HG03558 (cell line): Measurements from ENCODE around the gene SGPP2.
"Not testable (repeated sequence)": the region's sequence is repeated elsewhere in the genome, so short reads cannot be mapped to it uniquely, and the experiment has no call there.

Experiments
- ATAC-seq: cut with Tn5 transposase; IDR thresholded peaks from one replicate; pipeline ENCODE4 v1.9.1; 2021; ENCODE audit warnings: moderate number of reproducible peaks; ENCODE audit not compliant: unreplicated experiment; ENCODE audit errors: extremely low read depth

Gene SGPP2

DNA sequence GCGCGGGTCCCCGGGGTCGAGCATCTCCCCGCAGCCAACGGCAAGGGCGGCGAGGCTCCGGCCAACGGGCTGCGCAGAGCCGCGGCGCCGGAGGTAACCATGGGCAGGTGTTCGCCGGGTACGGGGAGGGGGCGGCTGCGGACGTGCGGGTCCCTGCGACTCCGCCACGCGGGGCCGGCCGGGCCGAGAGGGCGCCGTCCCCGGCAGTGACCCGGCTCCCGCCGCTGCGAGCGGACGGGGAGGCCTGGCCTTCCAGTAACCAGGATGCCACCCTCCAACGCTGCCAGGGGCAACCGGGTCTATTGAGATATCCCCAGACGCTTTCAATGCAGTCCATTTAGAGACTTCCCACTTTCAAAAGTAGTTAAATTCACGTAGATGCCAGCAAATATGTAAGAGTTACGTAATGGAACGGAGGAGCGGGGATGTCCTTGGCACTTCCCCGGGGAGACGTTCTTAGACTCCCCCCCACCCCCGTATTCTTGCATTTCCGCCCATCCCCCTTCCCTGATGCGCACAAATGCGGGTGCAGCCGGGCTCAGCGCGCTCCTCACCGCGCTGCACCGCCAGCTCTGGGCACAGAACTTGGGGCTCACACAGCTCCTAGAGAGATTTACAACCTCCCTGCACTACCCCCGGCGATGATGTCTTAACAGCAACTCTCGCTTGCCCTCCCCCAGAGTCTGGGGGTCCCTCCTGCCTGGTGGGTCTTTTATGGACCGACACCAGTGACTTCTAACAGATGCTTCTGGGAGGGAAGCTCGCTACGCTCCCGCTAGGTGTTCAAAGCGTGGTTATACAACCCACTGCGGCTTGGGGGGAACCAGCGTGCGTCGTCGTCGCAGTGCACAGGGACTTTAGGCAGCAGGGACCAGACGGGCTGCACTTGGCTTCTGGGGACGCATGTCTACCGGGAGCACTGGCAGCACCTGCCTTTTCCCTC, 657 bp downstream of the SGPP2 start:
- ATAC-seq, result no peak

DNA sequence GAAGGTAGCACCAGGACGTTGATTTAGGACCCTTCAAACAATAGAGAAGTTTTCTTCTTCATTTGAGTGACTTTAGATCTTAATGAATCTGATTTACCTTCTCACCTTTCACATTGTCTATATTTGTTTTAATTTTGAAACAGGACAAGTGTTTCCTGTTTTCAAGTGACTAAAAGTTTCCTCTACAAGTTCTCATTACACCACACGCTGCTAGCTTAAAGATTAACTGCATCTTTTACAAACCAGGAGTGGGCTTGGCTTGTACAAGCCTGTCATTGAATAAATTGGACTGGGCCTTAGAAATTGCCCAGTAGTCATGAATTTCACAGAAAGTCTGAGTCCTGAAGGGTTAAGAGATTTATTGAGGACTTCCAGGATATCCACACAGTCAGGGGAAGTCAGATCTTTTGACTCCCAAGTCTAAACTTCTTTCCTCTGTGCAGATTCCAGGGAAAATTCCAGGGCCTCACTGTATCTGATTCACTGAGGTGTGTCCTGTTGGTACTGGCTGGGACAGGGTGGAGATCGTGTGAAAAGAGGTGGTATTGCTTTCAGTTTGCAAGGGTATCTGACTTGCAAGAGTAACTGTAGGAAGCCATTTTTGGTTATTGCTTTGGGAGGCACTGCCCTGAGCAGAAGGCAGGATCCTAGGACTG, 3.4 kb downstream of the SGPP2 start:
- peak; percentile 41 for ATAC-seq

GRCh38 chr2:222430071-222430470, 5.7 kb downstream of the SGPP2 start:
- ATAC-seq, result no peak

GRCh38 chr2:222430681-222431080, 6.3 kb downstream of the SGPP2 start:
- no peak for ATAC-seq

DNA sequence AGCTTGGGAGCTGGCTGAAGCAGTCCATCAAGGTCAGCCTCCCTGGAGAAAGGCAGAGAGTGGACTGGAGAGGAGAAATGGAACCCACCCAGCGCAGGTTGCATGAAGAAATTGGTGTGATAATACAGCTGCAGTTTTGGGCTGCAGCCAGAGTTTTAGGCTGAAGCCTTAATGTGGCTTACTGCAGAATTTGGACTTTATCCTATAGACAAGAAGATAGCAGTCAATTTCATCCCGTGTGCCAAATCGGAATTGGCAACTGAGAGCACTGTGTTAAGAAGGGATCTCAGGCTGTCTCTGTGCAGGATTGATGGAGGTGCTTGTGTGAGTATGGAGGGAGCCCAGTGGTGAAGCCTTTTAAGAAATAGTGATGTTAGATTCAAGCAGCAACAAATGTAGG, 7.5 kb downstream of the SGPP2 start:
- ATAC-seq, result no peak

GRCh38 chr2:222433332-222434173, 9.2 kb downstream of the SGPP2 start:
- ATAC-seq, result peak; percentile 72

DNA sequence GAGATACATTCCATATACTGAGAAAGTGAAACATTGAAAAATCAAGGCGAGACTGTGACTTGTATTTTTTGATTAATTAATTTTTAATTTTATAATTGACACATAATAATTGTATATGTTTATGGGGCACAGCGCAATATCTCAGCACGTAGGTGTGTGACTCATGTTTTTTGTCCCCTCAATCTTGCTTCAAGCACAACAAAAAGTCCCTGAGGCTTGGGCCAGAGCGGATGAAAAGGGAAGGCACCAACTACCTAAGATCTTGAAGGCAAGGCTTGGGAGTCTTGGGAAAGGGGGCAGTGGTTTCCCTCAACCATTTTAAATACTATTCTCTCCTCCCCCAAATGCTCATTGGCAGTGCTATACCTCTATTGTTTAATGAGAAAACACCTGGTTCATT, 9.9 kb downstream of the SGPP2 start:
- peak; percentile 6 for ATAC-seq

DNA sequence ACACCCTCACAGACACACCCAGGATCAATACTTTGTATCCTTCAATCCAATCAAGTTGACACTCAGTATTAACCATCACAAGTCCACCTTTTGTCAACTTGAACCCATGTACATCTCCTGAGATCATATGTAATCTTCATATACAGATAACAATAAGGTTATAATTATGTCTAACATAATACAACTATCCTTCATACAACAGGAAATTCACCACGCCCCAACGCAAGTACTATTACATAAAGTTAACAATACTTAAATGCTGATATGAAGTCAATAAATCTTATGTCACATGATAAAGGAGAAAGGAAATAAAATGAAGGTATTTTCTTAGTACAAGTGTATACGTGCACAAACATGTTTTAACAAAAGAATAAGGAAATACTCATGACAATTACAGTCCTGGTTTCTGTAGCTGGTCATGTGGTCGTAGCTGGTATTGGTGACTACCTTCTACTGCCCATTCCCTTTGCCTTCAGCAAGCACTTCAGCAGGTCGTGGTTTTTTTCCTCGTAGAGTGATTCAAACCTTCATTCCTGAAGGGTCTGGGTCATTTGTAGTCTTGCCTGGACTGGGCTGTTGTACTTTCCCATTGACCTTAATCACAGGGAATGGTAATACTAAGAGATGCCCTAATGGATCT, 11.2 kb downstream of the SGPP2 start:
- ATAC-seq, result not testable (repeated sequence)

GRCh38 chr2:222436040-222436413, 11.7 kb downstream of the SGPP2 start:
- no peak for ATAC-seq

GRCh38 chr2:222439692-222440091, 15.3 kb downstream of the SGPP2 start:
- no peak for ATAC-seq

DNA sequence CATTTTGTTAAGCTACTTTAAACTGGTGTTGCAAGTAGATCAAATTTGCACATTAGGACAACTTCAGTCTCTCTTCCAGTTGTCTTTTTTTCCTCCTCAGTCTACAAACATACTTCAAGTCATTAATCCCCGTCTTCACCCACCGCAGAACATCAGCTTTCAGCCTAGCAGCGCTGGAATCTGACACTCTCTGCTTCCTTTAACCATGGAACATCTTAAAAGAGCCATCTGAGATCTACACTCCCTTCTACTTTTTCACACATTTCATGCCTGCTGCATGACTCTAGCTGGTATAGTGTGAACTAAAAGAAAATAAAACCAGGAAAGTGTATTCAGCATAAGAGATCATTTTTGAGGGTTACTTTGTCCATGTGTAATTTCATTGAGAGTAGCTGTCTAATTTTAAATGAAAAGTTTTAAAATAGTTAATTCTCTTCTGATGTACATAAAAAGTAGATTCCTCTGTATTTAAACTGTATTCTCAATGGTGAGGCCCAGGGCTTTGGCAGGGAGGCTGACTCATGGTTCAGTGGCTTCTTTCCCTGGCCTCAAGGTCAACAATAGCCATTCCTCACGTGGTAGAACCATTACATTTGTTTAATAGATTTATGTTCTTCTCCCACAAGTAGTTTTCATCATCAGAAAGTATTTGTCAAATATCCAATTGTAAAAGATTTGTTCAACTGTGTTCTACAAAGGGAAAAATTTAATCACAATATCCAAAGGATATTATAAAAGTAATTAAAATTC, 16.5 kb downstream of the SGPP2 start:
- ATAC-seq, result no peak

DNA sequence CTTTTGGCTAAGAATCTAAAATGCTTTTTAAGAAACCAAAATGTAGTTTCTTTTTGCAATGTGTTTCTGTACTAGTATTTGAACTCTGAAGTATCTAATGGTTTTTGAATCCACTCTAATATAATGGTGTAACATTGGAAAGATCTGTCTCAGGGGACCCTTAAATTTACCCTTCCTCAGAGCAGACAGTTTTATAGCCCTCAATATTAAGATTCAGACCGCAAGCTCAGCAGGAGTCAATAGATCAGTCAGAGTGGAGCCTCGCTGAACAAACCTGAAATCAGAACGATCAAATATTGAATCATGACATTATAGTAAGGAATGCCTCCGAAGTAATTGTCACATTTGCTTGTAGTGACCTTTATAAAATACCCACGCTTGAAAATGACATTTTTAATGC, 18.3 kb downstream of the SGPP2 start:
- ATAC-seq, result no peak

DNA sequence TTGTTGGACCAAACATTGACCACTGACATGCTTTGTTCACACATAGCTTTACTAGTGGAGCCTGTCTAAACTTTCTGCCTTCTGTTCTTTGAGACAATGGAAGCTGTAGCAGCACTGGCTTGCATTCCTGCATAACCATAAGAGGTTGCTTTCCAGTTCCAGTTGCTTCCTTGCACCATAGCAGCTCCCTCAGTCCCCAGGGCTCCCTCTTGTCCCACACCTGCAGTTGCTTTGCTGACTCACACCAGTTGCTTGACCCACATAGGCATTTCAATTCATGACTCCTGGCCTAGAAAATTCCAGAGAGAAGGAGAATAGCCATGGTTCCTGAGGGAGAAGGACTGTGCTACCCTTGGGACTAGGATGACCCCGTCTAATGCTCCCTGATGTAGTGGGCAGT, 20.9 kb downstream of the SGPP2 start:
- no peak for ATAC-seq

GRCh38 chr2:222447131-222447530, 22.8 kb downstream of the SGPP2 start:
- ATAC-seq, result no peak

DNA sequence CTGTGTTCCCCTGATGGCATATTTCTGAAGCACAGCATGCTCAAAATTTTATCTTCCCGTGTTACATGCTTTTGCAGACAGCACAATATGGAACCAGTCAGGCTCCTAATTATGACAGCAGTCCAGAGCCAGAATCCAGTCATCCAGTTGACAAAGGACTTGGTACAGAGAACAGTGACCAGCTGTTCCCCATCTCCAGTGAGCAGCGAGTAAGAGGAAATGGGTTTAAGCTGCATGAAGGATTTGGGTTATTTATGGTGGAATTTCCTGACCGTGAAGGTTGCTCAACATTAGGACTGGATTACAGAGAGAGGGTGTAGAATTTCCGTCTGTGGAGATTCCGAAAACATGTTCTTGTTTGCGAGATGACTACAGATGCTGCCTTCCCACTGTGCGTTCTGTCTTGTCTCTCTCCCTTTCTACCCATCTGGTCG, 24.4 kb downstream of the SGPP2 start:
- no peak for ATAC-seq

- no peak for ATAC-seq
Observed at GRCh38 chr2:222450021-222450420, 25.7 kb downstream of the SGPP2 start.

GRCh38 chr2:222451224-222451674, 26.9 kb downstream of the SGPP2 start:
- ATAC-seq, result peak; percentile 100

DNA sequence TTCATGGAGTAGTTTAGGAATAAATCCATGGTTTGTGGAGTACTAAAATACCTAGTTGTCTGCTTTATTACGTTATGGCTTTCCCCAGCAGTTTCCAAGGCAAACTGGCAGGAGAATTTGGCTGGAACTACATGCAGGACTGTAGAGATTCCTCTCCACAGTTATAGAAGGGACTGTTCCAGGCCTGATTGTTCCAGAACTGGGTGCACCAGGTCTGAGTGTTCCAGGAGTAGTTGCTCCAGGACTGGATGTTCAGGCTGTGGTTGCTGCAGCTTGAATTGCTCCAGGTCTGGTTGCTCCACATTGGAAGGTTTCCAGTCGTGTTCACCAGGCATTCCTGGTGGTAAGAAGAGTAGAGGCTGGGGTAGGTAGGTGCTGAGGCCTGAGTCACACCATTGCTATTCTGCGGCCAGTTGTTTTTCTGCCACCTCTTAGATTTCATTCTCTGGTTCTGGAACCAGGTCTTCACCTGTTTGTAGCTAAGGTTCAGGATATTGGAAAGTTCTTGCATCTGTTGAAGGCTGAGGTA, 28.1 kb downstream of the SGPP2 start:
- no peak for ATAC-seq

DNA sequence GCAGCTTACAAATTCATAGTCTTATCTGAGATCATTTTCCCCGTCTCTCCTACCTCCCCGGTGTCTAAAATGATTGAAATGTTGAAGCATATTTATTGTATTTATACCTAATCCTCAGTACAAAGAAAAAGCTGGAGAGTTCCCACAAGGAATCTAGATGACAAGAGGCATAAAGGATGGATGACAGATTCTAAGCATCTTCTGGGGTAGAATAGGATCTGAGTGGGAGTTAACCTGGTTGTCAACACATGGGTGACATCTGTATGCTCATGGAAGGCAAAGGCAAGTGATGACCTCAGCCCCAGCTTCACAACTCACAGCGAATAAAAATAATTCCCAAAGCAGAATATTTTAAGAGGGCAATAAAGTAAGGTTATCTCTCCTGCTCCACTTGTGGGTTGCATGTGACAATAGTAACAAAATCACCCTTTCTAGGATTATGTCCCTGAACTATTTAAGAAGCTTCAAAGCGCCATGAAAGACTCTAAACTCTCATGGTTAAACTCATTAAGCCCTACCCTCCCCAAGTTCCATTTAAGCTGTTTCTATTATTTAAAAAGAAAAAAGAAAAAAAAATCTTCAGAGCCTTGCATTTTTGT, 32.2 kb downstream of the SGPP2 start:
- ATAC-seq, result no peak
